Stromal cell of bone marrow (primary cell): ENCODE data around the gene SLC7A11.
A peak's percentile ranks its signal among the peaks of the same experiment; 100 is the strongest.

ENCODE experiments used
- DNase-seq: peaks from one replicate; pipeline ENCODE4 v3.0.0-alpha.2; 2012; ENCODE audit warnings: low read depth

The SLC7A11 gene

DNA sequence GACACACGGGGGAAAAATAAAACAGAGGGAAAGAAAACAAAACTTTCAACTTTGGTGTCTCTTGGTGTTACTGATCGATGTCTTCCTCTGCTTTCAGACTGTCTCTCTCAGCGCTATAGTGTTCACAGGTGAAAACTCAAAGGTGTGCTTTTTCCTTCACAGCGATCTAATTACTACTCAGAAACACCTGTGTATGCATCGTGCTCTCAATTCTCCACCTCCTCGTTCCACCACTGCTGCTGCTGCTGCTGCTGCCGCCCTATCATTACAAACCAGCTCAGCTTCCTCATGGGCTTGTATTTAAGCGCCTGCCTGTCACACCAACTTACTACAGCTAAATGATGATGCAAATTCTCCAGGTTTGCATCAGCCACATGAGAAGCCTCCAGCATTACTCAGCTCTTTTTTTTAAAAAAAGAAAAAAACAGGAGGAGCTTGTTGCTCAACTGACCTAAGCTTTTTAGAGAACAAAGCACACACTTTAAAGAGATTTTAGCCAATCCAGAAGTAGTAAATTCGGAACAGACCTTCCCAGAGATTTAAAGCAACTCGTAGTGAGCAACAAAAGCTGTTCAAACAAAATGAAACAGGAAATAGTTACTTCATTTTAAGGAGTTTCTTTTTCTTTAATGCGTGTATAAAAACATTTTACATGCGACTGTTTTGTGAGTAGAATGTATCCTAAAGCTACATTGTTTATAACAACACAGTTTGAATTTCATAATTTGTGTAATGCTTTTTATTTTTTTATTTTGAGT lies at the start of gene SLC7A11:
TSS of gene SLC7A11 (minus strand) at position 274 of the 758 bp plus-strand sequence. CDS start 280 bp downstream, outside the sequence.
- peak; percentile 96 for DNase-seq

DNA sequence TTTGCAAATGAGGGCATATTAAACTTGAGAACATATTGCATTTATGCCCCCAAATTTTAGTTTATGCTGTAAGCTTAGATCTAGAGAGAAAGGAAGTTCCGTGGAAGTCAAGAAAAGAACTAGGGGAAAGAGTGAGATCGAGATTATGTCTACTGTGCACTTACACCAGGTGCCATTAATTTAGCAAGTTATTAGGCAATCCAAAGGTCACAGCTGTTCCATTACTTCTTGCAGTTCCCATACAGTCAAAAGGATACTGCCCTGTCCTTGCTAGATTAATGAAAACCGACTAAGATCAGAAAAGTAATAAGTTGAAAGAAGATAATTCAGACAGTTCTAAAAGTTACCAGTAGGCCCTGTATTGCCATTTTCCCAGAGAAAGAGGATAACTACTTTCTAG lies 49.3 kb upstream of the SLC7A11 start:
- DNase-seq, result no peak

DNA sequence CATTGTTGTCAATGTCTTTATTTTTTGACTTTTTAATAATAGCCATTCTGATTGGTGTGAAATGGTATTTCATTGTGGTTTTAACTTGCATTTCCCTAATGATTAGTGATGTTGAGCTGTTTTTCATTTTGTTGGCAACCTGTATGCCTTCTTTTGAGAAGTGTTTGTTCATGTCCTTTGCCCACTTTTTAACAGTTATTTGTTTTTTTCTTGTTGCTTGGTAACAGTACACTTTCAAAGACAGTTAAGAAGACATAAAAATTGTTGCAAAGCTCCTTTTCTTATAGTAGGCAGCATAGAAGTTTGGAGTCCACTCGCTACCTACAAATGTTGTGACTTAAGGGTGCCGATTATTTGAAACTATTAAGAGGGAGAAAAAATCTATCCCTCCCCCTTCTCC lies 48.7 kb upstream of the SLC7A11 start:
- no peak for DNase-seq

DNA sequence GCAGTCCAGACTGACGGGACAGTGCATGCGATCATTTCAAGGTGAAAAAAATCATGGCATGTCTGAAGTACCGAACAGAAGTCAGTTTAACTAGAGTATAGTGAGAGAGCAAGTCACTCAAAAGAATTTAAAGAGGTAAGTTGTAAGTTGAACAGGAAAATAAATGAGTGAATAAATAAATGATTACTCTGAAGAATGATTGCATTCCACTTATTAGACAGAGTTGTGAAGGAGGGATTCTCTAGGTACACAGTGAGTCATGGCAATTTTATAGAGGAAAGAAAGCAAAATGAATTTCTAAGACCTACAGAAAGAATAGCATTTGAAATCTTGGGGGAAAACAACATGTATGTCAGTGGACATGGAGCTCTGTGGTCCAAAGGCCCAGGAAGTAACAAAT lies 37.1 kb upstream of the SLC7A11 start:
- no peak for DNase-seq

DNA sequence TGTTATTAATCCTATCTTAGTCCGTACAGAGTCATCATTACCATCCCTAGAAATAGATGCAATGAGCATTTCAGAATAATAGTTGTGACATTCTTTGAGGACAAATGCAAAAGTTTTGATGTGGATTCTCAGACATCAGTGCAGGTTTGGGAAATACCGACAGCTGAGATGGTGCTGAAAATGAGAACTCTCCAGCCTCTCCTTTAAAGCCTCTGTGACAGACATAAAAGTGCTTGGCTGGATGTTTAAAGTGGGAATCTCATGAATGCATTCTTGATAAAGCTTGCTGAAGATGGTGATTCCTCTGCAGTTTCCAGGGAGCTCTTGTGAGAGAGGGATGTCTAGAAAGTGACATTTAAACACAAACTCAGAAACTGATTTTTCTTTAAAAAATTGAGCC lies 35.0 kb upstream of the SLC7A11 start:
- DNase-seq, result no peak

DNA sequence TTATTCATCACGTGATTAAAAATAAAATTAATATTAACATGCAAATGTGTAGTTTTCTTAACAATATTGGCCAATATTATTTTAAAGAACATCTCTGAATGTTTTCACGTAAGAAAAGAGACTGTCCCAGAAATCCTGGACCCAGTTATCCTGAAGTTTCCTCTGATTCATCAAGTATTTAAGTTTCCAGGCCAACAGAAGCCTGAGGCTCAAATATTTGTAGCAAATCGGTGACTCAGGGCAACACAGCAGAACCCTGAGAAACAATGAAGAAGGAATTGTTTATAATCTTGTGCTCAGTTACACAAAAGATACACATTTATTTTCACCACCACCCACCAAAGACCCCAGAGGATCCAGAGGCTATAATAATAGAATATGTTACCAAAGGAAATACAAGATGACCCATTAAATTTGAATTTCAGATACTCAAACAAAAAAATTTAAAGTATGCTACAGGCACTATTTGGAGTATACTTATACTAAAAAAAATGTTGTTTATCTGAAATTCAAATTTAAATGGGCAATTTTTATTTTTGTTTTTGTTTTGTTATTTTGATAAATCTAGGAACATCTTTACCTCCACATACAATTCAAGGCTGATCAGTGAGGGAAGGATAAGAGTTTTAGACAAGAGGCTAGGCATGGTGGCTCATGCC lies 33.9 kb upstream of the SLC7A11 start:
- peak; percentile 86 for DNase-seq

DNA sequence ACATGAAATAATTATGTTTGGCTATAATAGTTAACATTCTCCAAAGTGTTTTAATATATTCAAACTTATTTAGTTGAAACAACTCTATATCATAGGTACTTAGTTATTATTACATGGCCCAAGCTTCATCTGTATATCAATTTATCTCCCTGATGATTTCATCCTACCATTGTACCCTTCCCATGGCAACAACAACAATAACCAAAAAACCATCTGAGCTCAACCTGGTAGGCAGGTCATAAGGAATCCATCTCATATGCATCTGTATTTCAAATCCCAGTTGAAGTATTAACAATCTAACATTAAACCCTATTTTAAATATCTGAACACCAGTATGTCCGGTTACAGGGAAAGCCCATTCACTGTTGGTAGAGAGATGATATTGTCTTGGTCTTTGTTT lies 33.1 kb upstream of the SLC7A11 start:
- no peak for DNase-seq

DNA sequence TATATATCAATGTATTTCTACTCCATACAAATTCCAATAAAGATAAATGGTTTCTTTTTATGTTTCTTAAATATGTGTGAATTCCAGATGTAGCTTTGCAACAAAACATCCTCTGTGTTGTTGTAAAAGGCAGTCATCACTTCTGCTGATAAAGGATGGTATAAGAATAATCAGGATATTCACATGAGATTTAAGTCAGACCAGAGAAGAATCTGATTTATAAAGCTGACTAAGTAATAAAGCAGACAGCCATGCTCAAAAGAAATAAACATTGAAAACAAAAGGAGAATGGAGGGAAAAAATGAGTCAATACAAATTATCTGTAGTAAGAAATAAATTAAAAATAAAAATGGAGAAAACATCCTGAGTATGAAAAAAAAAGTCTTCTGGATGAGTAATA lies 27.0 kb upstream of the SLC7A11 start:
- no peak for DNase-seq

DNA sequence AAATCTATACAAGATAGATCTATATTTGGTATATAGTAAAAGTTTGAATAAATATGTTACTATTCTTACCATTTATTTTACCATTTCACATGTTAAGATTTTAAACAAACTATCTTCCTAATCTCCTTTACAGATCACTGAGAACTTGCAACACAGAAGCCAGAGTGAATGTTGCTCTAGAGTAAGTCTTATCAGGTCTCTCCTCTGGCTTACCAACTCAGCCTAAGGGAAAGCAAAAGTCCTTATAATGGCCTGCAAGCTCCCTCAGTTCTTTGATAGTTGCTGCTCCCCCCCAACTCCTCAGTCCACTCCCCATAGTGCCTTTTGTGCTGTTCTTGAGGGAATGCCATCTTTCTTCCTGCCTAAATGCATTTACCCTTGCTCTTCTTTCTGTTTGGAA lies 25.7 kb upstream of the SLC7A11 start:
- no peak for DNase-seq

DNA sequence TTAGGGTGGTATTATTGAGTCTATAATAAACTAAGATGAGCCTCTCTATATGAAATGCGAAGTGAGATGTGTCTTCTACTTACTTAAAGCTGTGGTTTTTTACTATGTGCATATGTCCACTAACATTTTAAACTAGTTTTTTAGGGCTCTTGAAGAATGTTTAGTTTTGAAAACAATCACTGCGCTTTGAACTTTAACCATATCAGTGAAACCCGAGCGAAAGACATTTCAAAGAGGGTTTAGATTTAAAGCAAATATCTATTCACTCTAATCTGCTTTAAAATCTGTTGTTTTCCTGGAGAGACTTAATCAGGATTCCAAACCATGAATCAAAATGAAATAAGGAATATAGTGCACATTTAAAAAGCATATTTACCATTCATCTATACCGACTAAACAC lies 24.8 kb upstream of the SLC7A11 start:
- DNase-seq, result no peak

DNA sequence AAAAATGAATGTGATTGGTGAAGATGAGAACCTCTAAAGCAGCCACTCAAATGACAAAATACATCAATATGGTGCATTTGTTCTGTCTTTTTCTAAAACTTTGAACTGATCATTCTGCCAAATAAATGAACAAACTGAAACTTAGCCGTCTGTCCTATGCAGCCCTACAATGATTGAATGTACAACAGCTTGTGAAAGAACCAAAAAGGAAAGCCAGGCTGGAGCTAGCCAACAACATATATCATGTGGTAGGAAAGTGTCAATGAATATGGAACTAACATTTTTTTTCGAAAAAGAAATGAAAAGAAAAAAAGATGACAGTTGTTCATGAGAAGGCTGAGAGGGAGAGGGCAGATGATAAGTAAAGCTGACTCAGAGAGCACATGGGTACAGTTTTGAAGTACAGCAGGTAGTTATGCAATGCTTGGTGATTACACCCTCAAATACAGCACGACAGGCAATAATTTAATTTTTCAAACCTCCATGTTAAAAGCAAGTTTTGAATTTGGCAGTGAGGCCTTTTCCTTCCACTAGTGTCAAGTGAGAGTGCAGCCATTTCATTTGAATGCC lies 21.2 kb upstream of the SLC7A11 start:
- no peak for DNase-seq

DNA sequence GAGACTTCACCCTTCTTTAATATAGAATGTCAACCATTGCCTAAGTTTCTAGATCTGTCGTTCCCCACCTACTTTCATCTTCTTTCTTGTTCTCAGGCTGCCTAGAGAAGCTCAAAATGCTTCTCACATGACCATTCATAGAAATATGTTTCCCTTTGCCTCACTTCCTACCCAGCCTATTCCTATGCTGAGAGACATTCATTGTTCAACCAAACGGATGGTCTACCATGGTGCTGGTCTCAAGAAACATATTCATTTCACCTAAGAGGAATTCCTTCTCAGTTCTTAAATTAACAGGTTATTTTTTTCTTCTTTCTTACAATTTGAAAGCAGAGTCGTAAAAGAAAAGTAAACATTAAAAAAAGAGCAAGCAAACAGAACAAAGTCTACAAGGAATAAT lies 20.3 kb upstream of the SLC7A11 start:
- no peak for DNase-seq

DNA sequence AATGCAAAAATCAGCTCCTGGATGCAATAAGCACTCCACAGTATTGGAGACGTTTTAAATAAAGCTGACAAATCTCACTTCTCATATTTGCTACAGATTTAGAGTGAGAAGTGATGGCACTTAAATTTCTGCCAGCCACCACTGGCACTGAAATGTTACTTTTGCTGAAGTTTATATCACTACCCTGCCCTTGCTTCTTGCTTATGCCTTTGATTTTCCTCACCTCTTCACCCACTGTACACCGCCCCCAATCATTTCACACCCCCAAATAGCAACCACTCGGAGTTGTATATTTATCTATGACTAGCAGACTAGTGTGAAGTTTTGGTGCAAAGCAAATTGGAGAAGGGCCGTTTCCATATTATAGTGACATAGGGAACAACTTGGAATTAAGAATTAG lies 19.9 kb upstream of the SLC7A11 start:
- DNase-seq, result no peak

DNA sequence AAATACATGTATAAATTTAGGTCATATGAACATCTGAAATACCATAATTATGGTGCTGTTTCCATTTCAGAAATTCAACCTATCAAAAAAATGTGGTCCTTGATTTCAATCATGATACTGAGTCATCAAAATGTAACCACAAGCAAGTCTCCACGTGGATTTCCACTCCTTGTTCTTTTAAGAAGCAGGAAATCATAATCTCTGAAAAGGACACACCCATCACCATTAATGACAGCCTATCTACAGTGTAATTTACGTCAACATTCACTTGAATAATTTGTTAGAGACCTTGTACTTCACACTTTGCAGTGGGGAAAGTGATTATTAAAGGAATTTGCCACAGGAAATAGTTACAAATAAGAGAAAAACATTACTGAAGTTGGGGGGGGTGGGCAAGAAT lies 17.7 kb upstream of the SLC7A11 start:
- no peak for DNase-seq

DNA sequence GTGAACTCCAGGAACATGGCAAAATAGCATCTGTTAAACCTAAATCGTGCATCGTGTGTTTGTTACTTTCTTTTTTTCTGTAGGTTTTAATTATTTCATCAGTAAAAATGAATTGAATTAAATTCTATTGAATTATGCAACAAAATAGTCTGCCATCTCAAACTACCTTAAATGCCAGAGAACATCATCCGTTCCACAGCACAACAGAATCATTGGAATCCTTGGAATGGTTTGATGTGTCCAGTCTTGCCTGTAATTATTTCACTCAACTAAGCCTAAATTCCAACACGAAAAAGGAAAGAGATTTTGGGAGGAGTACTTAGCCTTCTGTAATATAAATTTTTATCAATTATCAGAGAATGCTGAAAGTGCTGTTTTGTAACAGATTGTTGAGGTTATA lies 17.1 kb upstream of the SLC7A11 start:
- DNase-seq, result no peak

DNA sequence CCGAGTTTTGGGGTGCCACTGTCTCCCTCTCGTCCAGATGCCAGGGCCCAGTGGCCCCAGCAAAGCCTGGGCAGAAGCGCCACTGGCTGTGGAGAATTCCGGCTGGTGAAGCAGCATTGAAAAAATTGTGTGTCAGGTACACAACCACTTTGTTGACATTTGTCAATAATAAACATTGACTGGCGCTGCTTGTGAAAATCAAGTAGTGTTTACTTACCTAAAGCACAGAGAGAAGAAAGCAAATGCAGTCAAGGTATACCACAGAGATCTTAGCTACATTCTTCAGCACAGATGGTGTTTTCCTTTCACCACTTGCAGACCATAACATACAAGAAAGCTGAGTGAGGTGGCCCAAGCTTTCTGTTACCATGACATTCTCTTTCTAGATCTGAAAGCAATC lies 14.5 kb upstream of the SLC7A11 start:
- DNase-seq, result no peak

DNA sequence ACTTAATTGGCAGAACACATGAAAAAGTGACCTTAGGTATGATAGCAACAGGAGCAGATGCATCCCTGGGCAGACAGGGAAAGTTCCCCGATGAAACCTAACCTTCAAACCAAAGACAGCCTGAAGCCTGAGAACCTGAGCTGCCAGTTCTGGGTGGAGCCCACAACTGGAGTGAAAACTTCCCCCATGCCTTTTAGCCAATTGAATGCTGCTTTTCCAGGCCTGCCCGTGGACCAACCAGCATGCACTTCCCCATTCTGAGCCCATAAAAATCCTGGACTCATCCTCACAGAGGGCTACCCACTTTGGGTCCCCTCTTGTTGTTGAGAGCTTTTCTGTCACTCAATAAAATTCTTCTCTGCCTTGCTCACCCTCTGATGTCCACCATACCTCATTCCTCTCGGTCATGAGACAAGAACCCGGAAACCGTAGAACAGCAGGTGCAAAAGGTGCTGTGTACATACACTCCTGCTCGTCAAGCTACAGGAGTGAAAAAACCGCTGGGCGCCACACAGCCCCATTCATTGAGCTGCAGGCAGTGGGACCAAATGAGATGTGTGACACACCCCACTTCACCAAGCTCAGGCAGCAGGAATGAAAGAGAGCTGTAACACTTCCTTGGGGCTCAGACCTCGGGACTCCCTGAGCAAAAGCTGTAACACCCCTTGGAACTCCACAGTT lies 13.9 kb upstream of the SLC7A11 start:
- DNase-seq, result no peak

DNA sequence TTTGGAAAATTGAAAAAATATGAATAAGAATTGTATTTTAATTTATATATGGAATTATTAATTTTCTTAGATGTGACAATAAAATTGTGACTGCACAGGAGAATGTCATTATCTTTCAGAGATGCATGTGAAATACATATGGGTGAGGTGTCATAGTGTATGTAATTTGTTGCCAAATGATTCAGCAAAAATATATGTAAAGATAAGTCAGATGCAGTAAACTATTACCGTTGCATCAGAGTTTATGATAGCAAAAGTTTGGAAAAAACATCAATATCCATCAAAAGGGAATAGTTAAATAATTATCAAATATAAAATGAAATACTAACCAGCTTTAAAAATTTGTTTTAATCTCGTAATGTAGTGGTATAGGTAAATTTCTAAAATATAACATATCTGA lies 10.4 kb upstream of the SLC7A11 start:
- DNase-seq, result no peak

DNA sequence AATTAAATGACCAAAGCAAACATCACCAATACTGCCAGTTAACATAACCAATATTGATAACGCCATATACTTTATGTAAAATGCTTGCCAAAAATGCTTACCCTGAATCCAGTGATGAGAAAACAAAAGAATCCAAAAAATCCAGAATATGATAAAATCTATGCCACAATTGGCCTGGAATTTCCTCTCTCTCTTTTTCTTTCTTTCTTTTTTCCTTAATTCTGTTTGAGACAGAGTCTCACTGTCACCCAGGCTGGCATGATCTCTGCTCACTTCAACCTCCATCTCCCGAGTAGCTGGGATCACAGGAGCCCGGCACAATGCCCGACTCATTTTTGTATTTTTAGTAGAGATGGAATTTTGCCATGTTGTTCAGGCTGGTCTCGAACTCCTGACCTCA lies 9.8 kb upstream of the SLC7A11 start:
- DNase-seq, result no peak

DNA sequence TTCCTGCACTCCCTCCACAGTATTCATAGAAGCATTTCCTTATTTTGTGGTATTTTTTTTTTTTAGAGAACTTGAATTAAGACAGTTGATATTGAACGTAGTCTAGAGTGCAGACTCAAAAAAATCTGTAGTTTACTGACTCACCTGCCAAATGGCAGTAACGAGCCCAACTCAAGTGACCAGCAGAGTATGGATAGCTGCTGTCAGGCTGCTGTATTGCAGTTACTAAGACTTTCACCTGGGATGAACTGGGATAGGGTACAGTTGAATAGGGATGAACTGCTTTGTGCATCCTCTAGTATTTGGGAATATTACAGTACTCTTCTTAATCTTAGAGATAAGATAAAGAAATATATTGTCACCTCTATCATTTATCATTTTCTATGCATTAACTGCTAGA lies 7.0 kb upstream of the SLC7A11 start:
- no peak for DNase-seq

DNA sequence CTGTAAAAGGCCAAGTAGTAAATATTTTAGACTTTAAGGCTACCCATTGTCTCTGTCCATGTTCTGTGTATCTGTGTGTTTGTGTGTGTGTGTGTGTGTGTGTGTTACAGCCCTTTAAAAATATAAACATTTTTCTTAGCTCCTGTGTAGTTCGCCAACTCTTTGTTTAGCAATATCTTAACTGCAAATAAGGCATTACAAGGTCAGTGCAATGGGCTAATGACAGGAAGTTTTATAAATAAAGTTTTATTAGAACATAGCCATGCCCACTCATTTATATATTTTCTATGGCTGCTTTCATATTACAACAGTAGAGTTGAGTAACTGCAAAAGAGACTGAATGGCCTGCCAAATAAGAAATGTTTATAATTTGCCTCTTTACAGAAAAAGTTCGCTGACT lies 5.9 kb upstream of the SLC7A11 start:
- no peak for DNase-seq

DNA sequence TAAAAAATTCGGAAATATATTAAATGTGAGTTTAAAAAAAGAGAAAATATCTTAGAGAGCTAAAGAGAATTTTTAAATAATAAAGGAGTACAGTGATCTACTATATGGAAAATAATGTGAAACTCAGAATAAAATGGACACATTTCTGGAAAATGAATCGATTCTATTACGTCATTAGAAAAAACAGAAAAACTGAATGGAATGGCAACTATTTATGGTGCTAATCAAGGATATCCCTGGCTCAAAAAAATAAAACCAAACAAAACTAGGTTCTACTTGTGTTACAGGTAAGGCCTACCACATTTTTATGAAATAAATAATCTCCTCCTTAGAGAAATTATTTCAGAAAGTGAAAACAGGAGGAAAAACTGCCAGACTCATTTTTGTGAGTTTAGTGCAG lies 5.5 kb upstream of the SLC7A11 start:
- no peak for DNase-seq

DNA sequence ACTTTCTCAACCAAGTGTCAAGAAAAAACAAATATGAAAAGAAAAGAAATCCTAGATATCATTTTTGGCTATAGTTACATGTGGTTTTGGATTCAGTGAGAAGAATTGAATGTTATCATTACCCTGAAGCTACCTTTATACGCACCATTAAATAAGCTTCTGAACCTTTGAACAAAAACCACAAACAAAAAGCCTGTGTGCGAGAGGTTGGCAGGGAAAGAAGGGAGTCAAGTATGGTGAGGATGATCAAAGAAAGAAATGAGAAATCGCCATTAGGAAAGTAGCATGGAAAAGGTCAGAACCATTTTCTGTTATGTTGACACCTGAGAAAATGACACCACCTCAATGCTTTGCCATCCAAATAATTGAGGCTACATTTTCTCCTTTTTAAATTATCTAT lies 1.2 kb upstream of the SLC7A11 start:
- DNase-seq, result no peak
